H1 (cell line): ENCODE measurements around the gene CCDC83. TPM values are rescaled to one million over a fixed set of nuclear protein-coding genes. Genes with fewer than 3 reads are reported as not detected.

Source experiments
- CTCF ChIA-PET: fragments of 300-600 bp; sonication (Branson Sonifier 250); formaldehyde crosslinking; loops from one replicate; lab custom pipeline; 2021; ENCODE audit not compliant: partially characterized antibody; lab: Charles Lee
- POLR2A ChIA-PET: fragments of 300-600 bp; sonication (Branson Sonifier 250); formaldehyde crosslinking; loops from one replicate; lab custom pipeline; 2021; ENCODE audit warnings: inconsistent platforms; ENCODE audit not compliant: partially characterized antibody; lab: Charles Lee
- DNase-seq, 2 experiments: peaks; one replicate each; pipeline versions ENCODE4 v3.0.0 to v3.0.0-alpha.2; 2010 to 2022; ENCODE audit warnings: low spot score in 2 of 2, low read depth in 1 of 2, mixed read lengths in 1 of 2
- FAIRE-seq: peaks from 2 replicates; lab custom pipeline; 2011; peaks lifted over from hg19 to GRCh38; lab: Jason Lieb, UNC
- H2AFZ ChIP-seq: 2 replicates; pipeline ENCODE4 v1.8.1; 2012; ENCODE audit warnings: low read length, inconsistent platforms
- H2AK5ac ChIP-seq: 2 replicates; pipeline ENCODE4 v1.6.1; 2013; ENCODE audit warnings: low read depth, low read length
- H2BK120ac ChIP-seq: replicated peaks from 2 replicates; pipeline ENCODE3; 2013; ENCODE audit warnings: low read depth, low read length, inconsistent platforms
- H2BK12ac ChIP-seq: 2 replicates; pipeline ENCODE4 v1.6.1; 2013; ENCODE audit warnings: low read depth, low read length
- H2BK15ac ChIP-seq: 2 replicates; pipeline ENCODE4 v1.6.1; 2013; ENCODE audit warnings: low read length
- H2BK20ac ChIP-seq: 2 replicates; pipeline ENCODE4 v1.6.1; 2013; ENCODE audit warnings: low read length
- H2BK5ac ChIP-seq: 2 replicates; pipeline ENCODE4 v1.6.1; 2013; ENCODE audit warnings: low read depth, low read length
- H3K14ac ChIP-seq: 2 replicates; pipeline ENCODE4 v1.6.1; 2013; ENCODE audit warnings: inconsistent platforms; ENCODE audit not compliant: insufficient read length
- H3K18ac ChIP-seq: 2 replicates; pipeline ENCODE4 v1.6.1; 2013; ENCODE audit warnings: low read length; ENCODE audit errors: extremely low read depth
- H3K23ac ChIP-seq: 2 replicates; pipeline ENCODE4 v1.6.1; 2013; ENCODE audit warnings: inconsistent platforms; ENCODE audit not compliant: insufficient read length
- H3K23me2 ChIP-seq: 2 replicates; pipeline ENCODE4 v1.6.1; 2013; ENCODE audit warnings: low read depth, low read length
- H3K27ac ChIP-seq: 2 replicates; pipeline ENCODE4 v1.6.1; 2011; ENCODE audit warnings: low read depth, low read length, inconsistent platforms
- H3K27me3 ChIP-seq, 4 experiments: replicated peaks in 1 of 4; 1 replicate in 1 of 4; 2 replicates in 3 of 4; pipeline versions ENCODE4 v1.6.1 to v1.8.1; 2011 to 2013; ENCODE audit warnings: low read length in 3 of 4, mild to moderate bottlenecking in 3 of 4, inconsistent platforms in 2 of 4, mixed read lengths in 2 of 4, moderate library complexity in 1 of 4; ENCODE audit not compliant: control insufficient read depth in 3 of 4, insufficient read depth in 3 of 4; ENCODE audit errors: extremely low read depth in 1 of 4
- H3K36me3 ChIP-seq, 4 experiments: 2 replicates each; pipeline versions ENCODE4 v1.6.1 to v1.8.1; 2011 to 2013; ENCODE audit warnings: mild to moderate bottlenecking in 4 of 4, low read length in 3 of 4, moderate library complexity in 2 of 4, control low read depth in 1 of 4, inconsistent platforms in 1 of 4; ENCODE audit not compliant: insufficient read depth in 4 of 4, control insufficient read depth in 2 of 4
- H3K4ac ChIP-seq: replicated peaks from 2 replicates; pipeline ENCODE3; 2013; ENCODE audit warnings: low read length, low read depth, mixed read lengths, inconsistent platforms; ENCODE audit not compliant: insufficient read length
- H3K4me1 ChIP-seq, 4 experiments: replicated peaks in 1 of 4; 1 replicate in 1 of 4; 2 replicates in 3 of 4; pipeline versions ENCODE4 v1.6.1 to v1.8.1; 2011 to 2013; ENCODE audit warnings: low read length in 3 of 4, inconsistent platforms in 2 of 4, mixed read lengths in 1 of 4; ENCODE audit not compliant: insufficient read depth in 4 of 4, control insufficient read depth in 3 of 4
- H3K4me2 ChIP-seq, 2 experiments: 2 replicates each; pipeline versions ENCODE4 v1.6.1 to v1.8.1; 2011 to 2013; ENCODE audit warnings: low read depth in 2 of 2, low read length in 2 of 2, control low read depth in 1 of 2, inconsistent platforms in 1 of 2, mild to moderate bottlenecking in 1 of 2; ENCODE audit not compliant: insufficient read depth in 1 of 2
- H3K4me3 ChIP-seq, 4 experiments: fragments of 200-600, 300-600 bp in 1 of 4; sonication (generic), shearing (Covaris generic), sonication (Bioruptor Twin) in 1 of 4; 2 replicates each; pipeline versions ENCODE4 v1.5.1 to v1.8.1; 2011 to 2016; ENCODE audit warnings: low read length in 4 of 4, low read depth in 3 of 4, control low read depth in 2 of 4, inconsistent platforms in 2 of 4, mild to moderate bottlenecking in 2 of 4, mixed read lengths in 1 of 4, moderate library complexity in 1 of 4; ENCODE audit not compliant: insufficient read depth in 2 of 4; ENCODE audit errors: extremely low read depth in 1 of 4
- H3K56ac ChIP-seq: replicated peaks from 2 replicates; pipeline ENCODE3; 2013; ENCODE audit warnings: low read depth, mild to moderate bottlenecking, mixed read lengths, low read length, inconsistent platforms; ENCODE audit not compliant: insufficient read length
- H3K79me1 ChIP-seq: 2 replicates; pipeline ENCODE4 v1.6.1; 2013; ENCODE audit warnings: low read depth, low read length, control low read depth
- H3K79me2 ChIP-seq, 2 experiments: 2 replicates each; pipeline versions ENCODE4 v1.6.1 to v1.8.1; 2012 to 2013; ENCODE audit warnings: low read length in 2 of 2, mild to moderate bottlenecking in 2 of 2, inconsistent platforms in 1 of 2; ENCODE audit not compliant: insufficient read depth in 2 of 2, control insufficient read depth in 1 of 2
- H3K9ac ChIP-seq, 4 experiments: replicated peaks in 1 of 4; 1 replicate in 1 of 4; 2 replicates in 3 of 4; pipeline versions ENCODE4 v1.6.1 to v1.8.1; 2011 to 2013; ENCODE audit warnings: low read depth in 3 of 4, low read length in 3 of 4, control low read depth in 2 of 4, mild to moderate bottlenecking in 2 of 4, moderate library complexity in 2 of 4, inconsistent platforms in 1 of 4; ENCODE audit errors: extremely low read depth in 1 of 4
- H3K9me3 ChIP-seq, 2 experiments: 2 replicates each; pipeline versions ENCODE4 v1.6.1 to v1.8.1; 2012 to 2013; ENCODE audit warnings: mild to moderate bottlenecking in 2 of 2, moderate library complexity in 2 of 2, control low read depth in 1 of 2, inconsistent platforms in 1 of 2, low read depth in 1 of 2, low read length in 1 of 2, mixed read lengths in 1 of 2; ENCODE audit not compliant: insufficient read depth in 2 of 2
- H4K20me1 ChIP-seq, 2 experiments: replicated peaks in 1 of 2; 2 replicates each; pipeline versions ENCODE3 to v1.8.1; 2011 to 2013; ENCODE audit warnings: inconsistent platforms in 2 of 2, low read length in 2 of 2, mild to moderate bottlenecking in 1 of 2; ENCODE audit not compliant: insufficient read depth in 2 of 2, control insufficient read depth in 1 of 2
- H4K5ac ChIP-seq: 2 replicates; pipeline ENCODE4 v1.6.1; 2013; ENCODE audit warnings: low read length, low read depth, mixed read lengths, inconsistent platforms; ENCODE audit not compliant: insufficient read length
- H4K8ac ChIP-seq: 2 replicates; pipeline ENCODE4 v1.8.0; 2013; ENCODE audit warnings: mild to moderate bottlenecking, moderate library complexity, low read length, inconsistent platforms; ENCODE audit not compliant: insufficient read depth; ENCODE audit errors: extremely low read depth
- H4K91ac ChIP-seq: replicated peaks from 2 replicates; pipeline ENCODE3; 2013; ENCODE audit warnings: low read length, mixed read lengths, inconsistent platforms; ENCODE audit not compliant: insufficient read length
- ASH2L ChIP-seq: fragments of 200-600, 300-600 bp; sonication (generic); IDR thresholded peaks from one replicate; pipeline ENCODE4 v1.7.1; 2017; ENCODE audit warnings: low read length
- ATF2 ChIP-seq: IDR thresholded peaks from 2 replicates; pipeline ENCODE4 v1.6.1; 2012; ENCODE audit warnings: low read length, inconsistent platforms
- BCL11A ChIP-seq, 2 experiments: IDR thresholded peaks; one replicate each; pipeline ENCODE4 v1.6.1; 2011; ENCODE audit warnings: low read depth in 2 of 2, low read length in 2 of 2, mild to moderate bottlenecking in 2 of 2
- HDAC2 ChIP-seq, 2 experiments: fragments of 300-600 bp in 1 of 2; sonication (generic) in 1 of 2; IDR thresholded peaks; 2 replicates each; pipeline ENCODE4 v1.6.1; 2011 to 2012; ENCODE audit warnings: low read depth in 2 of 2, low read length in 2 of 2, mild to moderate bottlenecking in 2 of 2, moderate library complexity in 2 of 2, borderline replicate concordance in 1 of 2, inconsistent platforms in 1 of 2
- MAFK ChIP-seq: IDR thresholded peaks from 2 replicates; pipeline ENCODE4 v1.6.1; 2012; ENCODE audit warnings: low read depth, mild to moderate bottlenecking, improper control_type of control experiment, low read length
- RAD21 ChIP-seq, 2 experiments: IDR thresholded peaks in 1 of 2; conservative IDR thresholded peaks in 1 of 2; 2 replicates each; pipeline ENCODE4 v1.6.1; 2011; ENCODE audit warnings: low read depth in 2 of 2, low read length in 2 of 2, improper control_type of control experiment in 1 of 2, inconsistent platforms in 1 of 2, mild to moderate bottlenecking in 1 of 2, moderate library complexity in 1 of 2
- RBBP5 ChIP-seq: IDR thresholded peaks from 2 replicates; pipeline ENCODE4 v1.7.1; 2012; ENCODE audit warnings: low read depth, mild to moderate bottlenecking, inconsistent platforms, low read length, moderate library complexity, borderline replicate concordance
- TCF12 ChIP-seq: IDR thresholded peaks from 2 replicates; pipeline ENCODE4 v1.6.1; 2011; ENCODE audit warnings: low read depth, mild to moderate bottlenecking, low read length
- USF2 ChIP-seq: IDR thresholded peaks from 2 replicates; pipeline ENCODE4 v1.6.1; 2011; ENCODE audit warnings: low read length, improper control_type of control experiment
- YY1 ChIP-seq: IDR thresholded peaks from 2 replicates; pipeline ENCODE4 v1.6.1; 2011; ENCODE audit warnings: low read depth, mild to moderate bottlenecking, low read length
- WGBS, 2 experiments: shearing (Covaris generic) in 1 of 2; methylation state at CpG; one replicate each; pipeline versions ENCODE4 v1.1.6 to v1.1.7; 2013 to 2015; ENCODE audit warnings: low lambda C conversion rate in 2 of 2, mixed read lengths in 2 of 2, inconsistent platforms in 1 of 2, low coverage in 1 of 2, missing lambda C conversion rate in 1 of 2; ENCODE audit not compliant: insufficient replicate concordance in 2 of 2, insufficient coverage in 1 of 2, insufficient read length in 1 of 2; ENCODE audit errors: extremely low coverage in 1 of 2, missing lambda C conversion rate in 1 of 2; 5-methylcytosine and 5-hydroxymethylcytosine counted together
- polyA plus RNA-seq, 7 experiments: library from polyadenylated mRNA; depleted of rRNA in 3 of 7; stranded (reverse) in 5 of 7; unstranded in 2 of 7; fragments of >200 nt in 5 of 7; fragments of 200-250 nt in 2 of 7; gene quantifications; 1 replicate in 5 of 7; 2 replicates in 1 of 7; 4 replicates in 1 of 7; pipeline versions ENCODE4 v1.2.1 to v1.2.3, GENCODE V29; 2011 to 2013; ENCODE audit warnings: missing spikeins in 2 of 7, mixed read lengths in 2 of 7
- total RNA-seq: library from RNA; stranded (reverse); fragmentation: NEBNext Ultra II Directional; extraction: Animal tissue kit (Norgen Biotek cat#: 25700); gene quantifications from 2 replicates; pipeline ENCODE4 v1.2.1, GENCODE V29; 2021
- TF ChIP-seq, protein P1 (sequence below): IDR thresholded peaks from 2 replicates; pipeline ENCODE4 v1.6.1; 2012; ENCODE audit warnings: inconsistent platforms

The CCDC83 gene
- total and polyA plus RNA-seq, 2 of the 8 experiments (the other 6 are each of a cell fraction or from before 2014, with no cell fraction given) = not detected

GRCh38 chr11:85889108-85889507 is 33.9 kb downstream of the CCDC83 start:
- no peaks in the 10 kb centered on the region for H3K79me2 ChIP-seq
- no peak overlapping the region for H2BK12ac ChIP-seq
- H3K18ac ChIP-seq = no peak overlapping the region
- H3K27ac ChIP-seq = no peak overlapping the region
- H3K36me3 ChIP-seq = no peaks in the 10 kb centered on the region
- H2AFZ ChIP-seq = no peak overlapping the region
- no peak overlapping the region for H3K4me2 ChIP-seq
- FAIRE-seq (no peak), DNase-seq (no peak)
- CTCF ChIA-PET = no interaction called here
- no peak overlapping the region for H2BK120ac ChIP-seq
- H3K14ac ChIP-seq = no peak overlapping the region
- H2BK15ac ChIP-seq = no peak overlapping the region
- 94% methylated on average over 5 of the region's 5 CpGs; no CpG with 5 or more reads in 1 of the 2 experiments for WGBS, 2 experiments
- H3K23me2 ChIP-seq = no peaks in the 10 kb centered on the region
- H3K27me3 ChIP-seq = no peaks in the 10 kb centered on the region
- no peak overlapping the region for H2BK20ac ChIP-seq
- H3K56ac ChIP-seq = no peak overlapping the region
- no peaks in the 10 kb centered on the region for H3K4me1 ChIP-seq
- no peaks in the 10 kb centered on the region for H4K20me1 ChIP-seq
- no peak overlapping the region for H2AK5ac ChIP-seq
- H3K4ac ChIP-seq = no peak overlapping the region
- no peak overlapping the region for H4K5ac ChIP-seq
- no peak overlapping the region for H3K9ac ChIP-seq
- H4K91ac ChIP-seq = no peak overlapping the region
- H3K9me3 ChIP-seq = no peaks in the 10 kb centered on the region
- H3K4me3 ChIP-seq = no peak overlapping the region
- POLR2A ChIA-PET = no interaction called here
- no peak overlapping the region for H4K8ac ChIP-seq
- no peaks in the 10 kb centered on the region for H3K79me1 ChIP-seq
- H3K23ac ChIP-seq = no peak overlapping the region
- no peak overlapping the region for H2BK5ac ChIP-seq
- TF ChIP-seq RBBP5 = no peak
- no peak for TF ChIP-seq YY1
- no peak for TF ChIP-seq RAD21 (IDR thresholded peaks at IDR 0.05 in 1 of 2, conservative IDR thresholded peaks at IDR 0.05 in 1 of 2; ENCODE audit: low read depth in 2 of 2, low read length in 2 of 2)
- no peak for TF ChIP-seq ASH2L
- no peak for TF ChIP-seq TCF12
- TF ChIP-seq BCL11A (IDR thresholded peaks at IDR 0.05; ENCODE audit: low read depth in 2 of 2, low read length in 2 of 2) = no peak
- TF ChIP-seq, protein P1, sequence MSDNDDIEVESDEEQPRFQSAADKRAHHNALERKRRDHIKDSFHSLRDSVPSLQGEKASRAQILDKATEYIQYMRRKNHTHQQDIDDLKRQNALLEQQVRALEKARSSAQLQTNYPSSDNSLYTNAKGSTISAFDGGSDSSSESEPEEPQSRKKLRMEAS = no peak
- TF ChIP-seq USF2 = no peak
- no peak for TF ChIP-seq HDAC2 (IDR thresholded peaks at IDR 0.05; ENCODE audit: borderline replicate concordance in 1 of 2, low read depth in 2 of 2, low read length in 2 of 2)
- TF ChIP-seq MAFK = no peak
- no peak for TF ChIP-seq ATF2
